ENCODE measurements around the gene LLGL2.

GRCh38 chr17:75525806-75526554, 483 bp downstream of the LLGL2 start:
- no peak for TF ChIP-seq POLR2A (IDR thresholded peaks at IDR 0.05)
- TF ChIP-seq CTCF (IDR thresholded peaks at IDR 0.05) = no peak
- no peak for TF ChIP-seq EP300 (IDR thresholded peaks at IDR 0.05; ENCODE audit: low read depth)
- no peak for TF ChIP-seq POLR2AphosphoS5 (IDR thresholded peaks at IDR 0.05)

Data from transverse colon (tissue), 4 donors.